Measurements from ENCODE around the gene PHOSPHO1.

- TF ChIP-seq, protein P1, sequence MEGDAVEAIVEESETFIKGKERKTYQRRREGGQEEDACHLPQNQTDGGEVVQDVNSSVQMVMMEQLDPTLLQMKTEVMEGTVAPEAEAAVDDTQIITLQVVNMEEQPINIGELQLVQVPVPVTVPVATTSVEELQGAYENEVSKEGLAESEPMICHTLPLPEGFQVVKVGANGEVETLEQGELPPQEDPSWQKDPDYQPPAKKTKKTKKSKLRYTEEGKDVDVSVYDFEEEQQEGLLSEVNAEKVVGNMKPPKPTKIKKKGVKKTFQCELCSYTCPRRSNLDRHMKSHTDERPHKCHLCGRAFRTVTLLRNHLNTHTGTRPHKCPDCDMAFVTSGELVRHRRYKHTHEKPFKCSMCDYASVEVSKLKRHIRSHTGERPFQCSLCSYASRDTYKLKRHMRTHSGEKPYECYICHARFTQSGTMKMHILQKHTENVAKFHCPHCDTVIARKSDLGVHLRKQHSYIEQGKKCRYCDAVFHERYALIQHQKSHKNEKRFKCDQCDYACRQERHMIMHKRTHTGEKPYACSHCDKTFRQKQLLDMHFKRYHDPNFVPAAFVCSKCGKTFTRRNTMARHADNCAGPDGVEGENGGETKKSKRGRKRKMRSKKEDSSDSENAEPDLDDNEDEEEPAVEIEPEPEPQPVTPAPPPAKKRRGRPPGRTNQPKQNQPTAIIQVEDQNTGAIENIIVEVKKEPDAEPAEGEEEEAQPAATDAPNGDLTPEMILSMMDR (conservative IDR thresholded peaks at IDR 0.05 in 1 of 2, IDR thresholded peaks at IDR 0.05 in 1 of 2; ENCODE audit: low read depth in 1 of 2, low read length in 2 of 2), result no peak
- TF ChIP-seq EZH2 (IDR thresholded peaks at IDR 0.05; ENCODE audit: low read length, missing control alignments), result no peak
These were observed 3.7 kb downstream of the PHOSPHO1 start for GRCh38 chr17:49226771-49227435.

Data from fibroblast of lung (primary cell).